CD14-positive monocyte (primary cell): Measurements from ENCODE around the gene CIAO2A. TPM values are rescaled to one million over a fixed set of nuclear protein-coding genes. Genes with fewer than 3 reads are reported as not detected.

Experiments used
- DNase-seq, 3 donors: peaks; one replicate each; pipeline ENCODE4 v3.0.0-alpha.2; 2011 to 2022
- H2AFZ ChIP-seq: 2 replicates; pipeline ENCODE4 v1.6.0; 2012; ENCODE audit warnings: mild to moderate bottlenecking, low read depth, low read length, inconsistent platforms; ENCODE audit not compliant: insufficient read depth, poor library complexity, severe bottlenecking
- H3K27ac ChIP-seq, 2 donors: 1 replicate in 1 of 2; 2 replicates in 1 of 2; pipeline ENCODE4 v1.5.1; 2012 to 2013; ENCODE audit warnings: low read length in 2 of 2, control low read depth in 1 of 2, inconsistent platforms in 1 of 2, low read depth in 1 of 2, mild to moderate bottlenecking in 1 of 2
- H3K27me3 ChIP-seq, 2 donors: one replicate each; pipeline versions ENCODE4 v1.6.0 to v1.6.1; 2011 to 2013; ENCODE audit warnings: low read length in 2 of 2; ENCODE audit not compliant: control insufficient read depth in 2 of 2, insufficient read depth in 2 of 2
- H3K36me3 ChIP-seq, 2 donors: replicated peaks in 1 of 2; 1 replicate in 1 of 2; 2 replicates in 1 of 2; pipeline versions ENCODE4 v1.5.1 to v1.6.1; 2012 to 2013; ENCODE audit warnings: low read length in 2 of 2, control low read depth in 1 of 2, inconsistent platforms in 1 of 2, mild to moderate bottlenecking in 1 of 2; ENCODE audit not compliant: insufficient read depth in 2 of 2, control insufficient read depth in 1 of 2
- H3K4me1 ChIP-seq, 2 donors: 1 replicate in 1 of 2; 2 replicates in 1 of 2; pipeline versions ENCODE4 v1.5.1 to v1.6.1; 2012 to 2013; ENCODE audit warnings: low read length in 2 of 2, control low read depth in 1 of 2, inconsistent platforms in 1 of 2, mild to moderate bottlenecking in 1 of 2, moderate library complexity in 1 of 2; ENCODE audit not compliant: insufficient read depth in 2 of 2, control insufficient read depth in 1 of 2
- H3K4me2 ChIP-seq: replicated peaks from 2 replicates; pipeline ENCODE3; 2012; ENCODE audit warnings: low read length, moderate library complexity, mild to moderate bottlenecking; ENCODE audit not compliant: poor library complexity, severe bottlenecking; ENCODE audit errors: extremely low read depth
- H3K4me3 ChIP-seq, 3 experiments: fragments of 200-600 bp in 1 of 3; sonication (generic) in 1 of 3; replicated peaks in 1 of 3; 1 replicate in 2 of 3; 2 replicates in 1 of 3; pipeline ENCODE4 v1.5.1; 2011 to 2013; ENCODE audit warnings: low read length in 3 of 3, mild to moderate bottlenecking in 3 of 3, control low read depth in 2 of 3, low read depth in 2 of 3, inconsistent platforms in 1 of 3, moderate library complexity in 1 of 3
- H3K79me2 ChIP-seq: 2 replicates; pipeline ENCODE4 v1.6.0; 2012; ENCODE audit warnings: mild to moderate bottlenecking, control low read depth, inconsistent platforms, low read length, moderate library complexity; ENCODE audit not compliant: insufficient read depth
- H3K9ac ChIP-seq: 2 replicates; pipeline ENCODE4 v1.6.0; 2017; ENCODE audit warnings: low read length, mild to moderate bottlenecking; ENCODE audit not compliant: insufficient read depth, poor library complexity, severe bottlenecking
- H3K9me3 ChIP-seq, 2 donors: replicated peaks in 1 of 2; 1 replicate in 1 of 2; 2 replicates in 1 of 2; pipeline versions ENCODE4 v1.5.1 to v1.6.1; 2012 to 2013; ENCODE audit warnings: low read length in 2 of 2, control low read depth in 1 of 2; ENCODE audit not compliant: control insufficient read depth in 1 of 2, insufficient read depth in 1 of 2
- H4K20me1 ChIP-seq: 2 replicates; pipeline ENCODE4 v1.6.0; 2012; ENCODE audit warnings: mild to moderate bottlenecking, low read length, control low read depth, moderate library complexity; ENCODE audit not compliant: insufficient read depth
- H3K27ac Mint-ChIP-seq, 7 donors: one replicate each; pipeline ENCODE4 v1.8.0; 2020; ENCODE audit warnings: mild to moderate bottlenecking in 7 of 7, mixed read lengths in 7 of 7, moderate library complexity in 6 of 7, inconsistent platforms in 2 of 7
- H3K27me3 Mint-ChIP-seq, 3 donors: one replicate each; pipeline ENCODE4 v1.8.0; 2021 to 2022; ENCODE audit warnings: low read depth in 3 of 3, mild to moderate bottlenecking in 3 of 3, mixed read lengths in 3 of 3, moderate library complexity in 3 of 3, inconsistent platforms in 1 of 3
- H3K36me3 Mint-ChIP-seq, 2 donors: one replicate each; pipeline ENCODE4 v1.8.0; 2020; ENCODE audit warnings: mixed read lengths in 2 of 2, inconsistent platforms in 1 of 2, mild to moderate bottlenecking in 1 of 2
- H3K4me1 Mint-ChIP-seq: one replicate; pipeline ENCODE4 v1.8.0; 2020; ENCODE audit warnings: mild to moderate bottlenecking, mixed read lengths
- H3K4me3 Mint-ChIP-seq, 2 donors: one replicate each; pipeline ENCODE4 v1.8.0; 2020; ENCODE audit warnings: mild to moderate bottlenecking in 2 of 2, mixed read lengths in 2 of 2, moderate library complexity in 1 of 2
- H3K9me3 Mint-ChIP-seq, 7 donors: one replicate each; pipeline ENCODE4 v1.8.0; 2020 to 2022; ENCODE audit warnings: mixed read lengths in 7 of 7, mild to moderate bottlenecking in 6 of 7, moderate library complexity in 6 of 7, inconsistent platforms in 2 of 7
- WGBS: methylation state at CpG from one replicate; pipeline ENCODE4 v1.1.5; 2013; ENCODE audit warnings: missing lambda C conversion rate; ENCODE audit not compliant: insufficient coverage; 5-methylcytosine and 5-hydroxymethylcytosine counted together
- intact Hi-C, 2 donors: fragments of 100-400 bp; cut with micrococcal nuclease; formaldehyde crosslinking; loops; one replicate each; pipeline versions ENCODE4 v1.15.0 to v1.15.1; 2023
- polyA plus RNA-seq, 3 donors: library from polyadenylated mRNA; depleted of rRNA in 1 of 3; unstranded in 2 of 3; stranded (reverse) in 1 of 3; fragments of 300-500 nt in 2 of 3; fragments of >200 nt in 1 of 3; fragmentation: Illumina TruSeq in 2 of 3; gene quantifications; 1 replicate in 2 of 3; 2 replicates in 1 of 3; pipeline ENCODE4 v1.2.3, GENCODE V29; 2012 to 2021
- TF ChIP-seq, protein P1 (sequence below): fragments of 200-600 bp; IDR thresholded peaks from one replicate; pipeline ENCODE4 v1.8.0; 2022; ENCODE audit warnings: antibody characterized with exemption, mild to moderate bottlenecking

The CIAO2A gene
- polyA plus RNA-seq, 3 donors = 98.2 to 265 (median 261) TPM

DNA sequence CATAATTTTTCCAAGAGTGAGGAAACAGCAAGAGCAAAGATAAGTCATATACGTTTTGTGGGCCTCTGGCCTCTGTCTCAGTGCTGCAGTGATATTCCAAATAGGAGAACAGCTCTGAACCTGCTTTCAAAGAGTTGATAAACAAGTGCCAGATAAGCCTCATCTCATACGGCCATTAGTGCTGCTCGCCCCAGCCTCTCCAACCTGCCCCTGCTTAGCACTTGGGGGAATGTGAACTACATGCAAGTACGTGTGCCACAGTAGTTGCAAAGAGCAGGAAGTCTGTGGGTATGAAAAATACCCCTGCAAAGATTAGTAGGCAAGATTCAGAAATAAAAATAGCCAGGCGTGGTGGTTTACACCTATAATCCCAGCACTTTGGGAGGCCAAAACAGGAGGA, 61.3 kb downstream of the CIAO2A start:
- no peaks in the 10 kb centered on the region for H3K79me2 ChIP-seq
- no peak overlapping the region for H2AFZ ChIP-seq
- H3K4me2 ChIP-seq = no peak overlapping the region
- H3K9ac ChIP-seq = no peak overlapping the region
- H4K20me1 ChIP-seq = no peaks in the 10 kb centered on the region
- intact Hi-C loops = no loop called here
- no peak for DNase-seq
- no peak overlapping the region for H3K4me3 Mint-ChIP-seq
- no peak overlapping the region for H3K27ac Mint-ChIP-seq
- no peaks in the 10 kb centered on the region for H3K9me3 ChIP-seq
- no peak overlapping the region for H3K4me3 ChIP-seq
- peaks cover 0 to 3% of the 10 kb centered on the region in 2 donors for H3K36me3 Mint-ChIP-seq
- 44% methylated on average over 1 of the region's 5 CpGs for WGBS
- peaks cover 0 to 3% (median 0%) of the 10 kb centered on the region in 7 donors for H3K9me3 Mint-ChIP-seq
- H3K27me3 Mint-ChIP-seq = peaks cover 0 to 3% (median 2%) of the 10 kb centered on the region in 3 donors
- H3K27ac ChIP-seq = no peak overlapping the region
- TF ChIP-seq, protein P1, sequence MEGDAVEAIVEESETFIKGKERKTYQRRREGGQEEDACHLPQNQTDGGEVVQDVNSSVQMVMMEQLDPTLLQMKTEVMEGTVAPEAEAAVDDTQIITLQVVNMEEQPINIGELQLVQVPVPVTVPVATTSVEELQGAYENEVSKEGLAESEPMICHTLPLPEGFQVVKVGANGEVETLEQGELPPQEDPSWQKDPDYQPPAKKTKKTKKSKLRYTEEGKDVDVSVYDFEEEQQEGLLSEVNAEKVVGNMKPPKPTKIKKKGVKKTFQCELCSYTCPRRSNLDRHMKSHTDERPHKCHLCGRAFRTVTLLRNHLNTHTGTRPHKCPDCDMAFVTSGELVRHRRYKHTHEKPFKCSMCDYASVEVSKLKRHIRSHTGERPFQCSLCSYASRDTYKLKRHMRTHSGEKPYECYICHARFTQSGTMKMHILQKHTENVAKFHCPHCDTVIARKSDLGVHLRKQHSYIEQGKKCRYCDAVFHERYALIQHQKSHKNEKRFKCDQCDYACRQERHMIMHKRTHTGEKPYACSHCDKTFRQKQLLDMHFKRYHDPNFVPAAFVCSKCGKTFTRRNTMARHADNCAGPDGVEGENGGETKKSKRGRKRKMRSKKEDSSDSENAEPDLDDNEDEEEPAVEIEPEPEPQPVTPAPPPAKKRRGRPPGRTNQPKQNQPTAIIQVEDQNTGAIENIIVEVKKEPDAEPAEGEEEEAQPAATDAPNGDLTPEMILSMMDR = no peak
- no peaks in the 10 kb centered on the region for H3K27me3 ChIP-seq
- H3K36me3 ChIP-seq = no peaks in the 10 kb centered on the region
- H3K4me1 Mint-ChIP-seq = peaks cover 18% of the 10 kb centered on the region
- H3K4me1 ChIP-seq = peaks cover 0 to 5% of the 10 kb centered on the region in 2 donors

DNA sequence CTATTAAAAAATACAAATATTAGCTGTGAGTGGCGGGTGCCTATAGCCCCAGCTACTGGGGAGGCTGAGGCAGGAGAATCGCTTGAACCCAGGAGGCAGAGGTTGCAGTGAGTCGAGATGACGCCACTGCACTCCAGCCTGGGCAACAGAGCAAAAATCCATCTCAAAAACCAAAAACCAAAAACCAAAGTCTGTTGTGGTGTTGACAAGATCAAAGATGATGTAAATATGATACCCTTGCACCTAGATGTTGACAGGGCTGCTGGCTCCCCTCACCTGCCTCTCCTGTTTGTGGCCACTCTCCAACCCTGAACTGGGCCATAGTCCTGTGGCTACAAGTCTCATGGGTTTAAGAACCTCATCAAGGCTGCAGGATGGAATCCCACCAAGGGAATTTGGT, 63.5 kb downstream of the CIAO2A start:
- H3K9me3 Mint-ChIP-seq = peaks cover 0 to 3% (median 0%) of the 10 kb centered on the region in 7 donors
- no peaks in the 10 kb centered on the region for H4K20me1 ChIP-seq
- no peaks in the 10 kb centered on the region for H3K36me3 ChIP-seq
- intact Hi-C loops = no loop called here
- H3K4me1 Mint-ChIP-seq = peaks cover 12% of the 10 kb centered on the region
- H2AFZ ChIP-seq = no peak overlapping the region
- 100% methylated on average over 1 of the region's 4 CpGs for WGBS
- H3K9ac ChIP-seq = no peak overlapping the region
- H3K36me3 Mint-ChIP-seq = peaks cover 0 to 3% of the 10 kb centered on the region in 2 donors
- H3K27ac Mint-ChIP-seq = no peak overlapping the region
- no peak overlapping the region for H3K27ac ChIP-seq
- H3K4me3 ChIP-seq = no peak overlapping the region
- H3K9me3 ChIP-seq = no peaks in the 10 kb centered on the region
- no peaks in the 10 kb centered on the region for H3K79me2 ChIP-seq
- H3K27me3 Mint-ChIP-seq = peaks cover 0 to 3% (median 0%) of the 10 kb centered on the region in 3 donors
- H3K27me3 ChIP-seq = no peaks in the 10 kb centered on the region
- H3K4me2 ChIP-seq = no peak overlapping the region
- TF ChIP-seq, protein P1 = no peak
- H3K4me3 Mint-ChIP-seq = no peak overlapping the region
- no peak for DNase-seq
- H3K4me1 ChIP-seq = peaks cover 0 to 4% of the 10 kb centered on the region in 2 donors
